ENCODE data around the gene NHERF2. TPM values are rescaled to one million over a fixed set of nuclear protein-coding genes. Genes with fewer than 3 reads are reported as not detected.

NHERF2 gene
- polyA plus RNA-seq, 3 donors, result 82.6 to 162 (median 147) TPM

DNA sequence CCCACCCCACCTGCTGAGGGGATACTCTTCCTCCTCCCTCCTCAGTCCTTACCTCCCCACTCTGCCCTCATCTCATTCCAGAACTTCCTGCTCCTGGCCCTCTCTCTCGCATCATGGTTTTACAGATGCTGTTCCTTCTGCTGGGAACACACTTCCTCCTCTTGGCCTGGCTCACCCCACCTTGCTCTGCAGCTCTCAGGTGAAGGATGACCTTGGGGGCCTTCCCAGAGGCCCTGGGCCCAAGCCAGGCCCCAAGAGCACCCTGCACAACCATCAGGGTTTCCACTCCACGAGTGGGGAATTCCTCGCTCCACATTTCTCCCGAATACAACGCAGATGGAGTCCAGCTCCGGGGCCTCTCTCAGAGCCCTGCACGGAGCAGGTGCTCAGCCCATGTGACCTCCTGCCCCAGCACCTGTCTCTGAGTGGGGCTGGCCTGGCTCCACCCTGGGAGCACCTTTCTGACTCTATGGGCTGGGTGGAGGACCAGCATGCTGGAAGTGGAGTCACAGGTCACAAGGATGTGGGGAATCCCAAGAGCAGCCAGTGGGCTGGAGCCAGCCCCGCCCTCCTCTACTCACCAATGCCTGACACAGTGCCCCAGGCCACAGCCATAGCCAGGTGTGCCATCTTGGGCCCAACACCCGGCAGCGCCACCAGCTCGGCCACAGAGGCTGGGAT is 16.4 kb downstream of the NHERF2 start:
- DNase-seq (ENCODE audit: extremely low read depth in 1 of 11, low read depth in 9 of 11, low spot score in 4 of 11), result no peak

DNA sequence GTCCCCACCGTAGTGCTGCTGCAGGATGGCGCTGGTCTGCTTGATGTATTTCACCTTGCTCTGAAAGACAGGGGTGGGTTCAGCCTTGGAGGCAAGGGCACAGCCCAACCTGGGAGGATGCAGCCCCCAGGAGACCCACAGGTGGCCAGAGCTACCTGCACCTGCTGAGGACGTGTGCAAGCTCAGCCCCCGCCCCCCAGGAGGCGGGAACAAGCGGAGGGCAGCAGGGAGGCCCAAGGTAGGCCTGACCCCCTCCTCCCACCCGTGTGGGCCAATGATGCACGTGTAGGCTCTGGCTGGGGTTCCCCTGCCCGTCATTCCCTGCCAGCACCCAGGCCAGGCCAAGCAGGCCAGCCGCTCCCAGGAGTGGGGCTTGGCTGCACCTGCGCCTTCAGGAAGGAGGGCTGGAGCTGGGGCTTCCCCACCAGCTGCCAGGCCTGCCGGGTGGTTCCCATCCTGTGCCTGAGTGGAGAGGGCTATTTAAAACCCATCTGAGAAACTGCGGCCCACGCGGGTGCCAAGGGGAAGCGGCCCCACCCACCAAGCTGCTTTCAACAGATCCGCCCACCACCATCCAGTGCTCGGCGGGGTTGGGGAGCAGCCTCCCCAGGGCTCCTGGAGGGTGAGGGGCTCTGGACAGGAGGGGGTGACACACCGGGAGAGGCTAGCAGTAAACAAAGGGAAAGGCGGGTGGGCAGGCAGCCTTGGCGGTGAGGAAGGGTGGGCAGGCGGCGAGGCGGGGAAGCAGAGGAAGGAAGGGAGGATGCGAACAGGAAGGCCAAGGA is 17.2 kb downstream of the NHERF2 start:
- no peak for DNase-seq (ENCODE audit: extremely low read depth in 1 of 11, low read depth in 9 of 11, low spot score in 4 of 11)

DNA sequence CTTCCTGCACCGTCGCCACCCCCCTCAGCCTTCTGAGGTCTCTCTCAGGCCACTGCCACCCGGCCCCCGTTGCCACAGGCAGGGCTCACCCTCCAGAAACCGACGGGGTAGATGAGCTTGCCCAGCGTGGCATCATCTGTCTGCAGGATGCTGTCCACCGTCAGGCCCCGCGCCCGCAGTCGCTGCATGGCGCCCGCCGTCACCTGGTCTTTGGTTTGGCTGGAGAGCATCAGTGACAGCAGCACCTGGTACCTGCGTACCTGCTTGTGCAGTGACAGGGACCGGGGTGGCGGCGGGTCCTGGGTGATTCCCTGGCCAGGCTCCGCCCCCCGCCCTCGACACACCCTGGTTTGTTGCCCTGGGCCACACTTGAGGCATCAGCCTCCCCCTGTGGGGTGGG is 17.8 kb downstream of the NHERF2 start:
- no peak for DNase-seq (ENCODE audit: extremely low read depth in 1 of 11, low read depth in 9 of 11, low spot score in 4 of 11)

DNA sequence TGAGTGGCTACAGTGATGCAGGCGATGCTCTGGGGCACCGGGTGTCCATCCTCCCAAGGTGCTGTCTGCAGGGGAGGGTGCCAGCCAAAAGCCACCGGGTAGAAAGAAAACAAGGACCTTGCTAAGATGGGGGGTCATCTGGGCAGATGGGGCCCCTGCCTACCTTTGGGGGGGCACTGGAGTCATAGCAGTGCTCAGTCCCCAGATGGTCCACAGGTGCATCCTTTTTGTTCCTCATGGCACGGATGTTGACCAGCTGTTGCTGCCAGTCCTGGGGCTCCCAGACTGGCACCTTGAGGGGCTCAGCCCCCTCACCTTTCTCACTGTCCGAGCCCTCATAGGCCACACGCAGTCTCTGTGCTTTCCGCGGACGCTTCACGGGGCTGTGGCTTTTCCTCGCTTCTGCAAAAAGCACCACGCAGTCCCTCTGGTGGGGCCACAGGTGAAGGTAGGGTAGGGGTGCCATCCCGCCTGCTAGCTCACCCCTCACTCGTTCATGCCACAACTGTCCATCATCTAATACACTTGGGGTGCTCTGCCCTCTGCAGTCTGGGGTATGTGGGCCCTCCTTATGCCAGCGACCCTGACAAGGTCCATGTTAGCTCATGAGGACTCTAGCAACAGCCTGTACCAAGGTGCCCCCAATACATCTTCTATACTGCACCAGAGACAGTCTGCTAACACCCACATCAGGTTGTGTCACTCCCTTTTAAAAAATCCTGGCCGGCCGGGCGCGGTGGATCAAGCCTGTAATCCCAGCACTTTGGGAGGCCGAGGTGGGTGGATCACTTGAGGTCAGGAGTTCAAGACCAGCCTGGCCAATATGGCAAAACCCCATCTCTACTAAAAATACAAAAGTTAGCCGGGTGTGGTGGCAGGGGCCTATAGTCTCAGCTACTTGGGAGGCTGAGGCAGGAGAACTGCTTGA is 19.5 kb downstream of the NHERF2 start:
- no peak for DNase-seq (ENCODE audit: extremely low read depth in 1 of 11, low read depth in 9 of 11, low spot score in 4 of 11)

- DNase-seq (ENCODE audit: extremely low read depth in 1 of 11, low read depth in 9 of 11, low spot score in 4 of 11), result no peak
Measured at GRCh38 chr16:2046893-2047329, 20.2 kb downstream of the NHERF2 start.

- peak in 10 of 11 donors; percentile 88 to 96 (median 94) for DNase-seq (ENCODE audit: extremely low read depth in 1 of 11, low read depth in 9 of 11, low spot score in 4 of 11)
Measured at GRCh38 chr16:2047330-2048115, 20.8 kb downstream of the NHERF2 start, which contains the start of the genes NTHL1 and TSC2. NTHL1 (minus strand) TSS chr16:2047834; CDS start chr16:2047823, 11 bp downstream. TSC2 (plus strand) TSS chr16:2047985; CDS start chr16:2048616, 631 bp downstream.

DNA sequence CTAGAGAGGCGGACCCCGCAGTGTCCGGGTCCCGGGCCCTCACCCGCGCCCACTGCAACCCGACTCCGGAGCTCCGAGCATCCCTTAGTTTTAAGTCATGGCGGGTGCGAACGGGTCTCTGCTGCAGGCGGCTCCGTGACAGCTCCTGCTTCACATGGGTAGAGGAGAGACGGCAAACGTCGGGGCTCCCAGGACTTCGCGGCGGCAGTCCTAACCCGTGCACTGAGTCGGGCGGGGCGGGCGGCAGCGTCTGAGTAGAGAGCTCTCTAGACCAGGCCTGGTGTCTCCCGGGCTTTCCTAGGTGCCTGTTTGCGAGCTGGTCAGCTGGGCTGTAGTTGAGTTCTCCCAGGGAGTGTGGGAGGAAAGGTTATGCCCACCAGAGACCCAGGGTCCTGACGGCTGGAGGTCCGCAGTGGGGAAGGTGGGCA is 21.4 kb downstream of the NHERF2 start:
- DNase-seq (ENCODE audit: extremely low read depth in 1 of 11, low read depth in 9 of 11, low spot score in 4 of 11), result no peak

DNA sequence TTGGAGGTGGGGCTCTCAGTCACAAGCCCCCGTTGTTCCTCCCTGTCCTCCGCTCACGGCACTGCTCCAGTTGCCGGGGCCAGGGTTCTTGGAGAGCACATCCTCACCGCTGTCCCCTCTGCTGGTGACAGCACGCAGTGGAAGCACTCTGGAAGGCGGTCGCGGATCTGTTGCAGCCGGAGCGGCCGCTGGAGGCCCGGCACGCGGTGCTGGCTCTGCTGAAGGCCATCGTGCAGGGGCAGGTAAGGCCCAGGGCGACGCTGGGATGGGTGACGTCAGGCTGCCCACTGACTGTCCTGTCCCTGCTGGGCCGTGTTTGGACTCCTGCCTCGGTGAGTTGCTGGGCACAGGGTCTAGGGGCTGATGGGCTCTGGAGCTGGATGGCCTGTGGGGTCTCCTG is 26.5 kb downstream of the NHERF2 start:
- no peak for DNase-seq (ENCODE audit: extremely low read depth in 1 of 11, low read depth in 9 of 11, low spot score in 4 of 11)

GRCh38 chr16:2053897-2054296 is 27.2 kb downstream of the NHERF2 start:
- DNase-seq (ENCODE audit: extremely low read depth in 1 of 11, low read depth in 9 of 11, low spot score in 4 of 11), result no peak

DNA sequence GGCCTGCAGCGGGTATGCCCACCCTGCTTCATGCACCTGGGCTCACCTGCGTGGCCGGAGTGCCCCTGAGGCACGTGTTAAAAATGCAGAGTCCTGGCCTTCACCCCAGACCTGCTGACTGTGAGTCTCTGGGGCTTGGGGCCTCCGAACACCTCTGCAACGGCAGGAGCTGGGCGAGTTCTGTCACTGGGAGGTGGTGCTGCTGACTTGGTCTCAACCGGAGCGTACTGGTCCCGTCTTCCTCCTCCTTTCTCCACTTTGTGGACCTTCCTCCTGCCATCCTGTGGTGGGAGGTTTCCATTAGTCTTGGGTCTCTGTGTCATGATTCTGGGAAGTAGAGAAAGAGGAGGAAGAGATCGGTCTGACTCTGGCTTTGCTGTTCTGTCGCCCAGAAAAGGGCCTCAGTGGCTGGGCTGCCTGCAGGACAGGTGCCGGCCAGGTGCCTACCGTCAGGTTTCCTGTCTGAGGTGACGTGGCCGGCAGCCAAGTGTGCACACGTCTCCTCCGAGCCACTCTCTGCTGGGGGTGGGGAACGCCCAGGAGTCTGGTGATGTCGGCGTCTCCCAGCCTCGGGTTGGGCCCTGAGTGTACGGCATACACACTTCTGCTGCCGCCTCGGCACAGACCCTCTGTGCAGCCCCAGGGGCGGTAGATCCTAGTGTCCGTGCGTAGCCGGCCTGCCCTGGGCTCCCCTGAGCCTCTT is 28.0 kb downstream of the NHERF2 start:
- no peak for DNase-seq (ENCODE audit: extremely low read depth in 1 of 11, low read depth in 9 of 11, low spot score in 4 of 11)

- no peak for DNase-seq (ENCODE audit: extremely low read depth in 1 of 11, low read depth in 9 of 11, low spot score in 4 of 11)
Measured at GRCh38 chr16:2056077-2056476, 29.4 kb downstream of the NHERF2 start.

- DNase-seq (ENCODE audit: extremely low read depth in 1 of 11, low read depth in 9 of 11, low spot score in 4 of 11), result no peak
Measured at GRCh38 chr16:2056681-2057407, 30.1 kb downstream of the NHERF2 start.

DNA sequence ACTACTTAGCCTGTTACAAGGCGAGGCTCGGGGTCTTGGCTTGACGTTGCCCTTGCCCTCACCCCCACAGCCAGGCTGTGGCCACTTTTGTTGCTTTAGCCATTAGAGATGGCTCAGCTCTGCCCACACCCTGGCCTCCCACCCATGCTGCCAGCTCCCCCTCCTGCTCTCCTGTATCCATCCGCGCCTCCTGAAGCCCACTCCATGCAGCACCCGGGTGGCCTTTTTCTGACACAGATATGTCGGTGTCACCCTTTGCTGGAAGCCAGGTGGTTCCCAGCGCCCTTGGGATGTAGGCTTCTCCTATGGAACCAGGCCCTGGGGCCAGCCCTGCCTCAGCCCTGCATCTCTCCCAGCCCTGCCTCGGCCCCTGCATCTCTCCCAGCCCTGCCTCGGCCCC is 30.7 kb downstream of the NHERF2 start:
- no peak for DNase-seq (ENCODE audit: extremely low read depth in 1 of 11, low read depth in 9 of 11, low spot score in 4 of 11)

DNA sequence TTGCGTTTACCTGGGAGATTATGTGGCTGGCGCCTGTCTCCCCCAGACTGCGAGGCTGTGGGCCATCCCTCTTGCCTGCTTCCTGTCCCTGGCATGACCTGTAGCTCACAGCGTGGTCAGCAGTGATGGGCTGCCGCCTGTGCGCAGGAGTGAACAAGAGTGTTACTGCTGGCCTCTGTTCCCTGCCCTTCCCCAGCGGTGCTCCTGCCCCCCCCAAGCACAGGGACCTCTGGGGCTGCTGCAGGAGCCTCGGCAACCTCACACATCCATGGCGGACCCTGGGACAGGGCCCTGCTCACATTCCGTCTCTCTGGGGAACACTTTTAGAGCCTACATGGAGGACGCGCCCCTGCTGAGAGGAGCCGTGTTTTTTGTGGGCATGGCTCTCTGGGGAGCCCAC is 31.7 kb downstream of the NHERF2 start:
- no peak for DNase-seq (ENCODE audit: extremely low read depth in 1 of 11, low read depth in 9 of 11, low spot score in 4 of 11)

DNA sequence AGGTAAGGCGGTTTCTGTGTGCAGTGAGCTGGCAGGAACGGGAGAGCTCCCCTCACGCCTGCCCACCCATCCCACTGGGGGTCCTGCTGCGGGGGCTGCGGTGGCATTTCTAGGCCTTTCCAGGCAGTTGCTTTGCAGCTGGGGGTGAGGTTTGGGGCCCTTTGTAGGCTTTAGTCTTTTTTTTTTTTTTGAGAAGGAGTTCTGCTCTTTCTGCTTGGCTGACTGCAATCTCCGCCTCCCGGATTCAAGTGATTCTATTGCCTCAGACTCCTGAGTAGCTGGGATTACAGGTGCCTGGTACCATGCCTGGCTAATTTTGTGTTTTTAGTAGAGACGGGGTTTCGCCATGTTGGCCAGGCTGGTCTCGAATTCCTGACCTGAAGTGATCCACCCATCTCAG is 32.2 kb downstream of the NHERF2 start:
- peak in 1 of 11 donors; percentile 61 for DNase-seq (ENCODE audit: extremely low read depth in 1 of 11, low read depth in 9 of 11, low spot score in 4 of 11)

DNA sequence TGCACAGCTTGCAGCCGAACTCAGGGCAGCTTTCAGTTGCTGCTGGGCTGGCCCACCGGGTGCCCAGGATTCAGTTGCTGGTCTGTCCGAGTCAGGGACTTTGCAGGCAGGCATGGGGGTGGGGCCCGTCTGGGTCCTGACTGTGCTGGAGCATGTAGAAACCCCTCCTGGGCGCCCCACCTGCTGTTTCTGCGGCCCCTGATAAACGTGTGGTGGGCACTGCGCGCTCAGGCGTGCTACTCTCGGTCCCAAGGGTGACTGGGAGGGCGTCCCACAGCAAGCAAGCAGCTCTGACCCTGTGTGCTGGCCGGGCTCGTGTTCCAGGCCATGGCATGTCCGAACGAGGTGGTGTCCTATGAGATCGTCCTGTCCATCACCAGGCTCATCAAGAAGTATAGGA is 33.6 kb downstream of the NHERF2 start:
- DNase-seq (ENCODE audit: extremely low read depth in 1 of 11, low read depth in 9 of 11, low spot score in 4 of 11), result no peak

- no peak for DNase-seq (ENCODE audit: extremely low read depth in 1 of 11, low read depth in 9 of 11, low spot score in 4 of 11)
Measured at GRCh38 chr16:2061023-2061422, 34.3 kb downstream of the NHERF2 start.
